WTC11 (cell line): ENCODE data around the gene CLEC4C. TPM values are rescaled to one million over a fixed set of nuclear protein-coding genes. Genes with fewer than 3 reads are reported as not detected.

Experiments used
- ATAC-seq: fragments of 200-7000 bp; cut with Tn5 transposase; 2 replicates; pipeline ENCODE4 v1.10.0; 2021; ENCODE audit warnings: mild to moderate bottlenecking, moderate library complexity
- Bru-seq: library from RNA; stranded (reverse); fragments of 400-500 nt; gene quantifications from one replicate; lab custom pipeline; 2021; lab: Mats Ljungman, UMichigan
- CTCF ChIA-PET: fragments of 300-600 bp; sonication (Branson Sonifier 250); formaldehyde crosslinking; loops from one replicate; lab custom pipeline; 2021; ENCODE audit warnings: antibody characterized with exemption; lab: Charles Lee
- POLR2A ChIA-PET: fragments of 350-600 bp; sonication (Branson Sonifier 250); formaldehyde crosslinking; loops from one replicate; lab custom pipeline; 2021; ENCODE audit warnings: antibody characterized with exemption; lab: Charles Lee
- DNase-seq: peaks from one replicate; pipeline ENCODE4 v3.0.0; 2021; ENCODE audit warnings: low spot score
- H3K27ac Mint-ChIP-seq: 2 replicates; pipeline ENCODE4 v1.8.0; 2021; ENCODE audit warnings: mixed read lengths
- H3K27me3 Mint-ChIP-seq: 2 replicates; pipeline ENCODE4 v1.8.0; 2021; ENCODE audit warnings: low read depth, mild to moderate bottlenecking, moderate library complexity, mixed read lengths
- H3K36me3 Mint-ChIP-seq: 2 replicates; pipeline ENCODE4 v1.8.0; 2021; ENCODE audit warnings: mixed read lengths
- H3K4me1 Mint-ChIP-seq: 2 replicates; pipeline ENCODE4 v1.8.0; 2022; ENCODE audit warnings: mixed read lengths
- H3K4me3 Mint-ChIP-seq: 2 replicates; pipeline ENCODE4 v1.8.0; 2021; ENCODE audit warnings: mild to moderate bottlenecking, moderate library complexity, mixed read lengths
- H3K9me3 Mint-ChIP-seq: 2 replicates; pipeline ENCODE4 v1.8.0; 2021; ENCODE audit warnings: mixed read lengths
- ATF2 ChIP-seq: sonication (generic); formaldehyde crosslinking; IDR thresholded peaks from 2 replicates; pipeline ENCODE4 v1.8.1; 2022; ENCODE audit warnings: low read depth, missing genetic modification reagents, borderline replicate concordance
- CBFB ChIP-seq: sonication (generic); formaldehyde crosslinking; IDR thresholded peaks from 2 replicates; pipeline ENCODE4 v1.8.1; 2022; ENCODE audit warnings: mild to moderate bottlenecking, low read depth, missing genetic modification reagents
- E2F5 ChIP-seq: sonication (generic); formaldehyde crosslinking; IDR thresholded peaks from 2 replicates; pipeline ENCODE4 v1.8.1; 2022; ENCODE audit warnings: mild to moderate bottlenecking, moderate library complexity, missing genetic modification reagents
- ELF4 ChIP-seq: sonication (generic); formaldehyde crosslinking; IDR thresholded peaks from 2 replicates; pipeline ENCODE4 v1.8.1; 2022; ENCODE audit warnings: low read depth, mild to moderate bottlenecking, moderate library complexity, missing genetic modification reagents
- GRHL2 ChIP-seq: fragments of 250-450 bp; sonication (Bioruptor Pico); IDR thresholded peaks from 2 replicates; pipeline ENCODE4 v1.8.0; 2022; ENCODE audit warnings: mild to moderate bottlenecking, moderate library complexity; ENCODE audit not compliant: insufficient replicate concordance, severe bottlenecking
- MYBL2 ChIP-seq: sonication (generic); formaldehyde crosslinking; IDR thresholded peaks from 2 replicates; pipeline ENCODE4 v1.8.1; 2023; ENCODE audit warnings: mild to moderate bottlenecking, moderate library complexity, missing genetic modification reagents
- SP1 ChIP-seq: sonication (generic); formaldehyde crosslinking; conservative IDR thresholded peaks from 2 replicates; pipeline ENCODE4 v1.8.1; 2022; ENCODE audit warnings: missing genetic modification reagents
- ZNF121 ChIP-seq: sonication (generic); formaldehyde crosslinking; IDR thresholded peaks from 2 replicates; pipeline ENCODE4 v1.8.0; 2023; ENCODE audit warnings: missing genetic modification reagents
- ZNF423 ChIP-seq: fragments of 250-450 bp; sonication (Bioruptor Pico); IDR thresholded peaks from 2 replicates; pipeline ENCODE4 v2.1.2; 2022; ENCODE audit warnings: mild to moderate bottlenecking, moderate library complexity
- ZNF671 ChIP-seq: fragments of 250-450 bp; sonication (Bioruptor Pico); IDR thresholded peaks from 2 replicates; pipeline ENCODE4 v1.8.0; 2021; ENCODE audit warnings: mild to moderate bottlenecking
- long read RNA-seq, 3 experiments: library from RNA in 1 of 3; library from capped mRNA in 1 of 3; library from polyadenylated mRNA in 1 of 3; unstranded in 2 of 3; stranded (forward) in 1 of 3; transcript quantifications; one replicate each; pipeline ENCODE4 v2.0.0, GENCODE V29; 2021
- total RNA-seq: library from RNA; stranded (reverse); gene quantifications from 3 replicates; pipeline ENCODE4 v1.2.3, GENCODE V29; 2021
- TF ChIP-seq, protein P1 (sequence below): sonication (generic); formaldehyde crosslinking; IDR thresholded peaks from 2 replicates; pipeline ENCODE4 v1.8.0; 2022; ENCODE audit warnings: missing genetic modification reagents
- TF ChIP-seq, protein P2 (sequence below): sonication (generic); formaldehyde crosslinking; IDR thresholded peaks from 2 replicates; pipeline ENCODE4 v1.8.0; 2022; ENCODE audit warnings: mild to moderate bottlenecking, missing genetic modification reagents
- TF ChIP-seq, protein P3 (sequence below): fragments of 250-450 bp; sonication (Bioruptor Pico); IDR thresholded peaks from 2 replicates; pipeline ENCODE4 v1.9.0; 2021; ENCODE audit warnings: mild to moderate bottlenecking, borderline replicate concordance
- TF ChIP-seq, protein P4 (sequence below): sonication (generic); formaldehyde crosslinking; IDR thresholded peaks from 2 replicates; pipeline ENCODE4 v1.8.1; 2022; ENCODE audit warnings: mild to moderate bottlenecking, missing genetic modification reagents, moderate library complexity, borderline replicate concordance

The CLEC4C gene
- total RNA-seq (0.50 TPM in 1 of 3 replicates, not detected in the others), Bru-seq, nascent RNA (percentile 14 among the genes with signal in this experiment)
- long read RNA-seq, experiment 1: 0 reads
- long read RNA-seq, experiment 2: 0 reads
- long read RNA-seq, experiment 3: 0 reads

DNA sequence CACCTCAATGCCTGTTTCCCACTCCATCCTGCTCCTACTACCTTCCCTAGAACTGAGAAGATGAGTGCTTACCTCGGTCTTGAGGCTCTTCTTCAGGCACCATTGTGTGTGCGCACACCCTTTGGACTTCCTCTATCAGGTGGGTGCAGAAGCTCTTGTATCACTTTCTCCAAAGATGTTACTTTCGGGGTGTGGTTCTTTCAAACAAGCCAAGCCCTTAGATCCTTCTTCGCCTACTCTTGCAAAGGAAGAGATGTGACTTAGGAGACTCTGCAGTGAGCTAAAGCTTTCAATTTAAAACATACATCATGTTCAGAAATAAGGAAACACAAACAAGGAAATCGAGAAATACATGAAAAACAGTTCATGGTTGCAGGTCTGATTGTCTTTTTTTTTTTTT lies at the start of gene CLEC4C:
CLEC4C (minus strand) TSS at position 130 of the 400 bp plus-strand sequence; CDS start at position 103, 27 bp downstream.
- TF ChIP-seq SP1 (CRISPR knock-in tag) (no peak), E2F5 (no peak), ELF4 (CRISPR knock-in tag) (no peak)
- TF ChIP-seq, protein P1, sequence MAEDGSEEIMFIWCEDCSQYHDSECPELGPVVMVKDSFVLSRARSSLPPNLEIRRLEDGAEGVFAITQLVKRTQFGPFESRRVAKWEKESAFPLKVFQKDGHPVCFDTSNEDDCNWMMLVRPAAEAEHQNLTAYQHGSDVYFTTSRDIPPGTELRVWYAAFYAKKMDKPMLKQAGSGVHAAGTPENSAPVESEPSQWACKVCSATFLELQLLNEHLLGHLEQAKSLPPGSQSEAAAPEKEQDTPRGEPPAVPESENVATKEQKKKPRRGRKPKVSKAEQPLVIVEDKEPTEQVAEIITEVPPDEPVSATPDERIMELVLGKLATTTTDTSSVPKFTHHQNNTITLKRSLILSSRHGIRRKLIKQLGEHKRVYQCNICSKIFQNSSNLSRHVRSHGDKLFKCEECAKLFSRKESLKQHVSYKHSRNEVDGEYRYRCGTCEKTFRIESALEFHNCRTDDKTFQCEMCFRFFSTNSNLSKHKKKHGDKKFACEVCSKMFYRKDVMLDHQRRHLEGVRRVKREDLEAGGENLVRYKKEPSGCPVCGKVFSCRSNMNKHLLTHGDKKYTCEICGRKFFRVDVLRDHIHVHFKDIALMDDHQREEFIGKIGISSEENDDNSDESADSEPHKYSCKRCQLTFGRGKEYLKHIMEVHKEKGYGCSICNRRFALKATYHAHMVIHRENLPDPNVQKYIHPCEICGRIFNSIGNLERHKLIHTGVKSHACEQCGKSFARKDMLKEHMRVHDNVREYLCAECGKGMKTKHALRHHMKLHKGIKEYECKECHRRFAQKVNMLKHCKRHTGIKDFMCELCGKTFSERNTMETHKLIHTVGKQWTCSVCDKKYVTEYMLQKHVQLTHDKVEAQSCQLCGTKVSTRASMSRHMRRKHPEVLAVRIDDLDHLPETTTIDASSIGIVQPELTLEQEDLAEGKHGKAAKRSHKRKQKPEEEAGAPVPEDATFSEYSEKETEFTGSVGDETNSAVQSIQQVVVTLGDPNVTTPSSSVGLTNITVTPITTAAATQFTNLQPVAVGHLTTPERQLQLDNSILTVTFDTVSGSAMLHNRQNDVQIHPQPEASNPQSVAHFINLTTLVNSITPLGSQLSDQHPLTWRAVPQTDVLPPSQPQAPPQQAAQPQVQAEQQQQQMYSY (CRISPR knock-in tag): no peak
- TF ChIP-seq, protein P2, sequence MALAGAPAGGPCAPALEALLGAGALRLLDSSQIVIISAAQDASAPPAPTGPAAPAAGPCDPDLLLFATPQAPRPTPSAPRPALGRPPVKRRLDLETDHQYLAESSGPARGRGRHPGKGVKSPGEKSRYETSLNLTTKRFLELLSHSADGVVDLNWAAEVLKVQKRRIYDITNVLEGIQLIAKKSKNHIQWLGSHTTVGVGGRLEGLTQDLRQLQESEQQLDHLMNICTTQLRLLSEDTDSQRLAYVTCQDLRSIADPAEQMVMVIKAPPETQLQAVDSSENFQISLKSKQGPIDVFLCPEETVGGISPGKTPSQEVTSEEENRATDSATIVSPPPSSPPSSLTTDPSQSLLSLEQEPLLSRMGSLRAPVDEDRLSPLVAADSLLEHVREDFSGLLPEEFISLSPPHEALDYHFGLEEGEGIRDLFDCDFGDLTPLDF (CRISPR knock-in tag): no peak
- TF ChIP-seq, all 79 proteins: peak for 0
- ATAC-seq (no peak), DNase-seq (no peak)
- Mint-ChIP-seq H3K4me1 (peaks cover 14% of the 10 kb centered on the region), H3K27ac (peak within 1 kb of the TSS; percentile 1), H3K27me3 (no peaks in the 10 kb centered on the region), H3K9me3 (peaks cover 21% of the 10 kb centered on the region), H3K4me3 (no peak within 1 kb of the TSS), H3K36me3 (peaks cover 17% of the 10 kb centered on the region)
- CTCF ChIA-PET: interaction anchor here (0.7 kb wide), 1 partner anchor 508 kb away, joined by 4 read pairs; no protein-coding TSS in a partner anchor
- POLR2A ChIA-PET: no interaction called here

- H3K9me3 Mint-ChIP-seq: no peaks in the 10 kb centered on the region
- TF ChIP-seq, protein P3, sequence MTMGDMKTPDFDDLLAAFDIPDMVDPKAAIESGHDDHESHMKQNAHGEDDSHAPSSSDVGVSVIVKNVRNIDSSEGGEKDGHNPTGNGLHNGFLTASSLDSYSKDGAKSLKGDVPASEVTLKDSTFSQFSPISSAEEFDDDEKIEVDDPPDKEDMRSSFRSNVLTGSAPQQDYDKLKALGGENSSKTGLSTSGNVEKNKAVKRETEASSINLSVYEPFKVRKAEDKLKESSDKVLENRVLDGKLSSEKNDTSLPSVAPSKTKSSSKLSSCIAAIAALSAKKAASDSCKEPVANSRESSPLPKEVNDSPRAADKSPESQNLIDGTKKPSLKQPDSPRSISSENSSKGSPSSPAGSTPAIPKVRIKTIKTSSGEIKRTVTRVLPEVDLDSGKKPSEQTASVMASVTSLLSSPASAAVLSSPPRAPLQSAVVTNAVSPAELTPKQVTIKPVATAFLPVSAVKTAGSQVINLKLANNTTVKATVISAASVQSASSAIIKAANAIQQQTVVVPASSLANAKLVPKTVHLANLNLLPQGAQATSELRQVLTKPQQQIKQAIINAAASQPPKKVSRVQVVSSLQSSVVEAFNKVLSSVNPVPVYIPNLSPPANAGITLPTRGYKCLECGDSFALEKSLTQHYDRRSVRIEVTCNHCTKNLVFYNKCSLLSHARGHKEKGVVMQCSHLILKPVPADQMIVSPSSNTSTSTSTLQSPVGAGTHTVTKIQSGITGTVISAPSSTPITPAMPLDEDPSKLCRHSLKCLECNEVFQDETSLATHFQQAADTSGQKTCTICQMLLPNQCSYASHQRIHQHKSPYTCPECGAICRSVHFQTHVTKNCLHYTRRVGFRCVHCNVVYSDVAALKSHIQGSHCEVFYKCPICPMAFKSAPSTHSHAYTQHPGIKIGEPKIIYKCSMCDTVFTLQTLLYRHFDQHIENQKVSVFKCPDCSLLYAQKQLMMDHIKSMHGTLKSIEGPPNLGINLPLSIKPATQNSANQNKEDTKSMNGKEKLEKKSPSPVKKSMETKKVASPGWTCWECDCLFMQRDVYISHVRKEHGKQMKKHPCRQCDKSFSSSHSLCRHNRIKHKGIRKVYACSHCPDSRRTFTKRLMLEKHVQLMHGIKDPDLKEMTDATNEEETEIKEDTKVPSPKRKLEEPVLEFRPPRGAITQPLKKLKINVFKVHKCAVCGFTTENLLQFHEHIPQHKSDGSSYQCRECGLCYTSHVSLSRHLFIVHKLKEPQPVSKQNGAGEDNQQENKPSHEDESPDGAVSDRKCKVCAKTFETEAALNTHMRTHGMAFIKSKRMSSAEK (CRISPR knock-in tag): no peak
- TF ChIP-seq ZNF671 (CRISPR knock-in tag) (no peak), CBFB (CRISPR knock-in tag) (no peak), GRHL2 (CRISPR knock-in tag) (no peak), ZNF423 (CRISPR knock-in tag) (no peak), ZNF121 (no peak), MYBL2 (no peak), ELF4 (CRISPR knock-in tag) (no peak), E2F5 (no peak), ATF2 (CRISPR knock-in tag) (no peak)
- TF ChIP-seq, protein P4, sequence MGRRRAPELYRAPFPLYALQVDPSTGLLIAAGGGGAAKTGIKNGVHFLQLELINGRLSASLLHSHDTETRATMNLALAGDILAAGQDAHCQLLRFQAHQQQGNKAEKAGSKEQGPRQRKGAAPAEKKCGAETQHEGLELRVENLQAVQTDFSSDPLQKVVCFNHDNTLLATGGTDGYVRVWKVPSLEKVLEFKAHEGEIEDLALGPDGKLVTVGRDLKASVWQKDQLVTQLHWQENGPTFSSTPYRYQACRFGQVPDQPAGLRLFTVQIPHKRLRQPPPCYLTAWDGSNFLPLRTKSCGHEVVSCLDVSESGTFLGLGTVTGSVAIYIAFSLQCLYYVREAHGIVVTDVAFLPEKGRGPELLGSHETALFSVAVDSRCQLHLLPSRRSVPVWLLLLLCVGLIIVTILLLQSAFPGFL (CRISPR knock-in tag): no peak
- ATAC-seq: no peak
- CTCF ChIA-PET: no interaction called here
- POLR2A ChIA-PET: no interaction called here
- no peak for DNase-seq
- H3K4me3 Mint-ChIP-seq: peak overlapping the region; percentile 91
- H3K36me3 Mint-ChIP-seq: peaks cover 67% of the 10 kb centered on the region
- H3K4me1 Mint-ChIP-seq: peaks cover 64% of the 10 kb centered on the region
- H3K27me3 Mint-ChIP-seq: no peaks in the 10 kb centered on the region
- H3K27ac Mint-ChIP-seq: peak overlapping the region; percentile 88
Measured at GRCh38 chr12:7793211-7793610, 46.0 kb upstream of the CLEC4C start.
